HepG2 (cell line): ENCODE data around the gene GRIK4. TPM values are rescaled to one million over a fixed set of nuclear protein-coding genes. Genes with fewer than 3 reads are reported as not detected.

Experiments used
- ATAC-seq: fragments of 200-7000 bp; cut with Tn5 transposase; 3 replicates; pipeline ENCODE4 v1.9.1; 2020; ENCODE audit warnings: mild to moderate bottlenecking, moderate library complexity
- BruUV-seq: library from RNA; stranded (reverse); fragments of 400-500 nt; replicated peaks from 2 replicates; lab custom pipeline; 2021; lab: Mats Ljungman, UMichigan
- CTCF ChIA-PET: fragments of 300-600 bp; formaldehyde crosslinking; extraction: SDS; loops from one replicate; lab custom pipeline; 2021; ENCODE audit warnings: low total read pairs, inconsistent platforms, low intra/inter-chr PET ratio; lab: Yijun Ruan, JAX
- POLR2A ChIA-PET: fragments of 350-600 bp; sonication (Branson Sonifier 250); formaldehyde crosslinking; loops from one replicate; lab custom pipeline; 2020; ENCODE audit warnings: antibody characterized with exemption, inconsistent platforms; lab: Yijun Ruan, JAX
- DNase-seq: peaks from one replicate; pipeline ENCODE4 v3.0.0-alpha.2; 2015; ENCODE audit warnings: low spot score
- FAIRE-seq: peaks from 3 replicates; lab custom pipeline; 2011; peaks lifted over from hg19 to GRCh38; lab: Jason Lieb, UNC
- H2AFZ ChIP-seq: one replicate; pipeline ENCODE4 v1.6.1; 2011; ENCODE audit warnings: low read length, inconsistent platforms
- H3K27ac ChIP-seq: fragments of 300-600 bp; 3 replicates; pipeline ENCODE4 v1.8.0; 2011; ENCODE audit warnings: mixed run types, mild to moderate bottlenecking, mixed read lengths, low read length, inconsistent platforms; ENCODE audit not compliant: insufficient read depth; ENCODE audit errors: extremely low read length
- H3K27me3 ChIP-seq, 2 experiments: fragments of 200-600 bp in 1 of 2; 2 replicates in 1 of 2; 3 replicates in 1 of 2; pipeline versions ENCODE4 v1.6.0 to v1.8.0; 2011; ENCODE audit warnings: low read length in 2 of 2, mild to moderate bottlenecking in 2 of 2, moderate library complexity in 2 of 2, inconsistent platforms in 1 of 2; ENCODE audit not compliant: insufficient read depth in 2 of 2, control insufficient read depth in 1 of 2
- H3K36me3 ChIP-seq, 2 experiments: fragments of 200-600 bp in 1 of 2; replicated peaks in 1 of 2; 2 replicates in 1 of 2; 3 replicates in 1 of 2; pipeline versions ENCODE4 v1.5.1 to v1.8.0; 2011; ENCODE audit warnings: low read length in 2 of 2, inconsistent platforms in 1 of 2; ENCODE audit not compliant: insufficient read depth in 2 of 2, control insufficient read depth in 1 of 2
- H3K4me1 ChIP-seq: 2 replicates; pipeline ENCODE4 v1.5.1; 2012; ENCODE audit warnings: low read length, inconsistent platforms; ENCODE audit not compliant: insufficient read depth
- H3K4me2 ChIP-seq: 2 replicates; pipeline ENCODE4 v1.6.0; 2011; ENCODE audit warnings: low read depth, low read length, inconsistent platforms
- H3K4me3 ChIP-seq, 3 experiments: fragments of 200-600 bp in 1 of 3; sonication (generic), shearing (Covaris generic) in 1 of 3; replicated peaks in 1 of 3; 2 replicates each; pipeline ENCODE4 v1.5.1; 2011 to 2016; ENCODE audit warnings: low read length in 3 of 3, inconsistent platforms in 2 of 3, low read depth in 2 of 3, mild to moderate bottlenecking in 2 of 3, control low read depth in 1 of 3, mixed read lengths in 1 of 3; ENCODE audit not compliant: insufficient read depth in 1 of 3
- H3K79me2 ChIP-seq: one replicate; pipeline ENCODE4 v1.6.1; 2011; ENCODE audit warnings: low read length, inconsistent platforms; ENCODE audit not compliant: insufficient read depth
- H3K9ac ChIP-seq: 2 replicates; pipeline ENCODE4 v1.6.0; 2011; ENCODE audit warnings: mild to moderate bottlenecking, low read depth, low read length, inconsistent platforms; ENCODE audit not compliant: insufficient read depth
- H3K9me3 ChIP-seq: 2 replicates; pipeline ENCODE4 v1.5.1; 2012; ENCODE audit warnings: mild to moderate bottlenecking, low read length
- H4K20me1 ChIP-seq: 2 replicates; pipeline ENCODE4 v1.6.0; 2011; ENCODE audit warnings: inconsistent platforms, mild to moderate bottlenecking, low read length, moderate library complexity; ENCODE audit not compliant: insufficient read depth
- ATAD3A ChIP-seq: sonication (generic); formaldehyde crosslinking; IDR thresholded peaks from 2 replicates; pipeline ENCODE4 v1.4.0; 2020; ENCODE audit warnings: missing genetic modification reagents
- ATF4 ChIP-seq, 2 experiments: fragments of 450-650 bp in 1 of 2; sonication (generic) in 1 of 2; formaldehyde crosslinking; IDR thresholded peaks; 2 replicates each; pipeline versions ENCODE4 v1.5.0 to v1.8.0; 2020 to 2022; ENCODE audit warnings: mild to moderate bottlenecking in 1 of 2, missing genetic modification reagents in 1 of 2
- EZH2 ChIP-seq: conservative IDR thresholded peaks from 2 replicates; pipeline ENCODE4 v1.6.1; 2012; ENCODE audit warnings: mild to moderate bottlenecking, low read depth, low read length, moderate library complexity
- MTA3 ChIP-seq: sonication (generic); formaldehyde crosslinking; IDR thresholded peaks from 2 replicates; pipeline ENCODE4 v1.4.0; 2020; ENCODE audit warnings: missing genetic modification reagents
- RFX5 ChIP-seq: IDR thresholded peaks from 2 replicates; pipeline ENCODE4 v1.6.1; 2011; ENCODE audit warnings: low read depth, low read length, improper control_type of control experiment
- RXRB ChIP-seq: IDR thresholded peaks from 2 replicates; pipeline ENCODE4 v1.6.1; 2016; ENCODE audit warnings: borderline replicate concordance, missing genetic modification reagents, missing compliant biosample characterization
- TCF12 ChIP-seq, 2 experiments: fragments of 450-650 bp in 1 of 2; sonication (generic) in 1 of 2; formaldehyde crosslinking in 1 of 2; IDR thresholded peaks; 2 replicates each; pipeline versions ENCODE4 v1.6.1 to v1.8.0; 2017 to 2022; ENCODE audit warnings: antibody characterized with exemption in 1 of 2, mild to moderate bottlenecking in 1 of 2, missing genetic modification reagents in 1 of 2, moderate library complexity in 1 of 2
- TSC22D2 ChIP-seq: sonication (generic); formaldehyde crosslinking; IDR thresholded peaks from 2 replicates; pipeline ENCODE4 v1.5.1; 2020; ENCODE audit warnings: missing genetic modification reagents, mild to moderate bottlenecking, borderline replicate concordance
- ZC3H13 ChIP-seq: sonication (generic); formaldehyde crosslinking; IDR thresholded peaks from 2 replicates; pipeline ENCODE4 v1.8.1; 2023; ENCODE audit warnings: mild to moderate bottlenecking, missing genetic modification reagents, moderate library complexity
- ZIK1 ChIP-seq: sonication (generic); formaldehyde crosslinking; IDR thresholded peaks from 2 replicates; pipeline ENCODE4 v1.5.0; 2020; ENCODE audit warnings: mild to moderate bottlenecking, low read depth, missing genetic modification reagents, borderline replicate concordance
- ZNF205 ChIP-seq: IDR thresholded peaks from 2 replicates; pipeline ENCODE4 v1.6.1; 2018; ENCODE audit warnings: missing biosample characterization, missing genetic modification reagents
- ZNF274 ChIP-seq: sonication (generic); formaldehyde crosslinking; IDR thresholded peaks from 2 replicates; pipeline ENCODE4 v1.5.1; 2020; ENCODE audit warnings: mild to moderate bottlenecking, missing genetic modification reagents
- ZNF770 ChIP-seq: sonication (generic); formaldehyde crosslinking; IDR thresholded peaks from 2 replicates; pipeline ENCODE4 v1.5.0; 2020; ENCODE audit warnings: mild to moderate bottlenecking, missing genetic modification reagents
- WGBS: methylation state at CpG from one replicate; pipeline ENCODE4 v1.1.6; 2017; ENCODE audit warnings: low lambda C conversion rate; 5-methylcytosine and 5-hydroxymethylcytosine counted together
- in situ Hi-C: cut with HindIII; loops from 2 replicates; pipeline ENCODE4 v1.10.0; 2017; ENCODE audit warnings: low pct_unique_long_range_greater_than_20kb; ENCODE audit not compliant: extremely low pct_ligation_motif_present
- intact Hi-C: fragments of 100-400 bp; cut with micrococcal nuclease; formaldehyde crosslinking; loops from one replicate; pipeline ENCODE4 v1.10.0; 2022; ENCODE audit not compliant: unreplicated experiment
- polyA plus RNA-seq, 8 experiments: library from polyadenylated mRNA; depleted of rRNA in 3 of 8; stranded (reverse) in 7 of 8; unstranded in 1 of 8; fragments of >200 nt; fragmentation: Illumina TruSeq in 4 of 8; extraction: Trizol in 4 of 8; gene quantifications; 2 replicates each; pipeline versions ENCODE4 v1.2.1 to v1.2.3, GENCODE V29; 2011 to 2016; ENCODE audit warnings: low read depth in 4 of 8, missing spikeins in 1 of 8, mixed read lengths in 1 of 8; ENCODE audit not compliant: insufficient read depth in 1 of 8
- total RNA-seq, 5 experiments: library from RNA; depleted of rRNA; stranded (reverse); fragments of >200 nt; fragmentation: Illumina TruSeq; extraction: Trizol; gene quantifications; 2 replicates each; pipeline ENCODE4 v1.2.3, GENCODE V29; 2016; ENCODE audit warnings: low read depth in 1 of 5

The GRIK4 gene
- total and polyA plus RNA-seq, 2 of the 13 experiments (the other 11 are each of a cell fraction or from before 2014, with no cell fraction given) = 0.04 to 0.07 TPM

- Histone ChIP-seq H3K4me1 (no peaks in the 10 kb centered on the region), H3K79me2 (no peaks in the 10 kb centered on the region), H3K27me3 (peaks cover 1 to 13% of the 10 kb centered on the region in 2 experiments; a peak in 2 of 5 replicates), H3K9me3 (no peaks in the 10 kb centered on the region), H3K36me3 (no peaks in the 10 kb centered on the region), H4K20me1 (no peaks in the 10 kb centered on the region), H3K9ac (no peak overlapping the region), H3K4me2 (no peak overlapping the region), H3K4me3 (no peak overlapping the region), H3K27ac (no peak overlapping the region), H2AFZ (no peak overlapping the region)
- 73% methylated on average over 4 of the region's 5 CpGs for WGBS
- DNase-seq (no peak), FAIRE-seq (no peak), ATAC-seq (no peak)
- CTCF ChIA-PET = no interaction called here
- intact Hi-C loops = no loop called here
- TF ChIP-seq ZIK1 (CRISPR knock-in tag) = no peak
- no peak for TF ChIP-seq ATF4 (CRISPR knock-in tag; IDR thresholded peaks at IDR 0.05)
- TF ChIP-seq ZNF274 (CRISPR knock-in tag) = no peak
- no peak for TF ChIP-seq RXRB
- TF ChIP-seq TCF12 (IDR thresholded peaks at IDR 0.05) = no peak
- TF ChIP-seq TCF12 (CRISPR knock-in tag; IDR thresholded peaks at IDR 0.05) = no peak
- no peak for TF ChIP-seq RFX5
- no peak for TF ChIP-seq ZNF205 (CRISPR knock-in tag)
- no peak for TF ChIP-seq ZNF770 (CRISPR knock-in tag)
- no peak for TF ChIP-seq EZH2
- no peak for TF ChIP-seq MTA3 (CRISPR knock-in tag)
- TF ChIP-seq ATAD3A (CRISPR knock-in tag) = no peak
- TF ChIP-seq TSC22D2 (CRISPR knock-in tag) = no peak
- TF ChIP-seq ZC3H13 = no peak
- no TSS peak for BruUV-seq
- POLR2A ChIA-PET = no interaction called here
- in situ Hi-C loops = no loop called here
Measured at GRCh38 chr11:120695939-120696338, 184.4 kb downstream of the GRIK4 start.
